OCI-LY3 (cell line): ENCODE data around the gene TUBG1.

Experiments used
- H2AFZ ChIP-seq: fragments of 200-600, 300-600 bp; shearing (Covaris generic); 2 replicates; pipeline ENCODE4 v1.6.0; 2014; ENCODE audit warnings: antibody characterized with exemption, low read depth, low read length
- H3K27ac ChIP-seq: fragments of 200-600, 300-600 bp; sonication (generic); 2 replicates; pipeline ENCODE4 v1.5.1; 2014; ENCODE audit warnings: mild to moderate bottlenecking, low read length, moderate library complexity, mixed read lengths
- H3K27me3 ChIP-seq: fragments of 200-600, 300-600 bp; sonication (generic); 2 replicates; pipeline ENCODE4 v1.6.1; 2014; ENCODE audit warnings: low read depth, low read length, mixed read lengths
- H3K36me3 ChIP-seq: fragments of 200-600, 300-600 bp; sonication (generic); replicated peaks from 2 replicates; pipeline ENCODE3; 2014; ENCODE audit warnings: low read depth, low read length, mixed read lengths
- H3K4me1 ChIP-seq: fragments of 300-600, 200-600 bp; sonication (generic); 2 replicates; pipeline ENCODE4 v1.6.1; 2014; ENCODE audit warnings: low read length, mixed read lengths
- H3K4me2 ChIP-seq: fragments of 200-600, 300-600 bp; sonication (generic); 2 replicates; pipeline ENCODE4 v1.6.1; 2014; ENCODE audit warnings: low read length, mixed read lengths
- H3K4me3 ChIP-seq: fragments of 300-600, 200-600 bp; sonication (generic); 2 replicates; pipeline ENCODE4 v1.5.1; 2014; ENCODE audit warnings: antibody characterized with exemption, mild to moderate bottlenecking, low read length, moderate library complexity
- H3K79me2 ChIP-seq: fragments of 300-600, 200-600 bp; shearing (Covaris generic); 2 replicates; pipeline ENCODE4 v1.6.1; 2014; ENCODE audit warnings: mild to moderate bottlenecking, low read length, mixed read lengths
- H3K9ac ChIP-seq: fragments of 300-600, 200-600 bp; shearing (Covaris generic); 2 replicates; pipeline ENCODE4 v1.6.0; 2014; ENCODE audit warnings: mild to moderate bottlenecking, low read length, moderate library complexity
- H3K9me3 ChIP-seq: fragments of 200-600, 300-600 bp; shearing (Covaris generic); 2 replicates; pipeline ENCODE4 v1.6.1; 2014; ENCODE audit warnings: low read length, mixed read lengths; ENCODE audit not compliant: insufficient read depth
- H4K20me1 ChIP-seq: fragments of 200-600, 300-600 bp; sonication (generic); 2 replicates; pipeline ENCODE4 v1.6.1; 2016; ENCODE audit warnings: low read length, mixed read lengths; ENCODE audit not compliant: insufficient read depth
- EZH2phosphoT487 ChIP-seq: fragments of 200-600 bp; shearing (Covaris generic); IDR thresholded peaks from 2 replicates; pipeline ENCODE4 v1.6.1; 2018; ENCODE audit warnings: antibody characterized with exemption, mixed run types, low read depth
- TF ChIP-seq, protein P1 (sequence below): fragments of 200-600, 300-600 bp; sonication (generic); IDR thresholded peaks from 2 replicates; pipeline ENCODE4 v1.5.1; 2014; ENCODE audit warnings: antibody characterized with exemption, low read length, low read depth

Gene TUBG1

DNA sequence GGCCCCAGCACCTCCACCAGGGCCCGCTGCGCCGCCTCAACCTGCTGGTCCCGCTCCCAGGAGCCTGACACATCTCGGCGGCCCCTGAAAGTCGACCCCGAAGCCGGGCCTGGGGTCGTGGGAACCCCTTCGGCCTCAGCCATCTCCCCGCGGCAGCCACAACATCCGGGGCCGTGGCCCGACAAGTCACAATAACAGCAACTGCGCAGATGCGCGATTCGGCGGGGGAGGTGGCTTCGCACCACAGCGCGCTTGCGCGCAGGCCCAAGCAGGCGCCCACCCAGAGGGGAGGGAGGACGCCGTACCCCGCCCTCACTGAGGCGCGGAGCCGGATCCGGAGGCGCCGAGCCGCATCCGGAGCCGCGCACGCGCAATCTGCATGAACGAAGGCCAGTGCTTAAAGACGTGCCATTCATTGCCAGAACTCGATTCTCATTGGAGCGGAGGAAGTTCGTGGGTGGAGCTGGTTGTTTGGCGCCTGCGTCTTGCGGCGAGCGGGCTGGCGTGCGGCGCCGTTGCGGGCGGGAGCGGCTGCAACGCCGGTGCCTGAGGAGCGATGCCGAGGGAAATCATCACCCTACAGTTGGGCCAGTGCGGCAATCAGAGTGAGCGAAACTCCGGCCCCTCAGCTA, at the start of gene TUBG1, which contains the start of gene RETREG3:
TUBG1 (plus strand) TSS at position 502 of the 632 bp plus-strand sequence; CDS start at position 557, 55 bp downstream.
RETREG3 (minus strand) TSS at position 193 of the 632 bp plus-strand sequence; CDS start at position 143, 50 bp downstream.
- H4K20me1 ChIP-seq: peaks cover 12% of the 10 kb centered on the region; the same call in 1 of the 2 replicates
- H3K9me3 ChIP-seq: no peaks in the 10 kb centered on the region
- peaks cover 11% of the 10 kb centered on the region for H3K36me3 ChIP-seq
- H2AFZ ChIP-seq: peak within 1 kb of the TSS; percentile 5; the same call in 1 of the 2 replicates
- peak within 1 kb of the TSS; percentile 88 for H3K4me3 ChIP-seq
- H3K27ac ChIP-seq: peak within 1 kb of the TSS; percentile 55
- H3K9ac ChIP-seq: peak within 1 kb of the TSS; percentile 91
- H3K27me3 ChIP-seq: no peaks in the 10 kb centered on the region
- TF ChIP-seq, protein P1, sequence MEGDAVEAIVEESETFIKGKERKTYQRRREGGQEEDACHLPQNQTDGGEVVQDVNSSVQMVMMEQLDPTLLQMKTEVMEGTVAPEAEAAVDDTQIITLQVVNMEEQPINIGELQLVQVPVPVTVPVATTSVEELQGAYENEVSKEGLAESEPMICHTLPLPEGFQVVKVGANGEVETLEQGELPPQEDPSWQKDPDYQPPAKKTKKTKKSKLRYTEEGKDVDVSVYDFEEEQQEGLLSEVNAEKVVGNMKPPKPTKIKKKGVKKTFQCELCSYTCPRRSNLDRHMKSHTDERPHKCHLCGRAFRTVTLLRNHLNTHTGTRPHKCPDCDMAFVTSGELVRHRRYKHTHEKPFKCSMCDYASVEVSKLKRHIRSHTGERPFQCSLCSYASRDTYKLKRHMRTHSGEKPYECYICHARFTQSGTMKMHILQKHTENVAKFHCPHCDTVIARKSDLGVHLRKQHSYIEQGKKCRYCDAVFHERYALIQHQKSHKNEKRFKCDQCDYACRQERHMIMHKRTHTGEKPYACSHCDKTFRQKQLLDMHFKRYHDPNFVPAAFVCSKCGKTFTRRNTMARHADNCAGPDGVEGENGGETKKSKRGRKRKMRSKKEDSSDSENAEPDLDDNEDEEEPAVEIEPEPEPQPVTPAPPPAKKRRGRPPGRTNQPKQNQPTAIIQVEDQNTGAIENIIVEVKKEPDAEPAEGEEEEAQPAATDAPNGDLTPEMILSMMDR: 0 out of 2 replicates have a peak, but pooled peaks have one; percentile 12
- TF ChIP-seq EZH2phosphoT487: no peak
- peak within 1 kb of the TSS; percentile 97 for H3K4me2 ChIP-seq
- H3K79me2 ChIP-seq: peaks cover 55% of the 10 kb centered on the region
- H3K4me1 ChIP-seq: peaks cover 11% of the 10 kb centered on the region

DNA sequence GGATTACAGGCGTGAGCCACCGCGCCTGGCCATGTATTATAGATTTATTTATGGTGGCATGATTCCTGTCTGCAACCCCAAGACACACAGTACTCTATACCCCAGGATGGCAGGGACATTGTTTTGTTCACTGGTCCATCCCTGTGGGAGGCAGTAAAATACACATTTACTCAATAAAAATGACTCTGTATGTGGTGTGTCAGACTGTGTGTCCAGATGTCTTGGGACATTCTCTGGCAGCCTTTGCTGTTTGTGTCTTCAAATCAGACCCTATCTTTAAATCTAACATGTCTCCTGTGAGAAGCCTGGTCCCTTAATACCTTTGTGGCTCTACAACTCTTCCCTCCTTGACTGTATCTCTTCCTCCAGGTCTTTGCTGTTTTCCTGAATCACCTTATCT, 49.2 kb upstream of the TUBG1 start:
- no peak overlapping the region for H3K4me2 ChIP-seq
- H3K4me3 ChIP-seq: no peak overlapping the region
- H3K36me3 ChIP-seq: peaks cover 11% of the 10 kb centered on the region
- TF ChIP-seq, protein P1: no peak
- no peak for TF ChIP-seq EZH2phosphoT487
- peaks cover 29% of the 10 kb centered on the region for H3K79me2 ChIP-seq
- no peaks in the 10 kb centered on the region for H4K20me1 ChIP-seq
- peaks cover 20% of the 10 kb centered on the region for H3K4me1 ChIP-seq
- H2AFZ ChIP-seq: no peak overlapping the region
- H3K27ac ChIP-seq: no peak overlapping the region
- no peak overlapping the region for H3K9ac ChIP-seq
- no peaks in the 10 kb centered on the region for H3K27me3 ChIP-seq
- no peaks in the 10 kb centered on the region for H3K9me3 ChIP-seq

DNA sequence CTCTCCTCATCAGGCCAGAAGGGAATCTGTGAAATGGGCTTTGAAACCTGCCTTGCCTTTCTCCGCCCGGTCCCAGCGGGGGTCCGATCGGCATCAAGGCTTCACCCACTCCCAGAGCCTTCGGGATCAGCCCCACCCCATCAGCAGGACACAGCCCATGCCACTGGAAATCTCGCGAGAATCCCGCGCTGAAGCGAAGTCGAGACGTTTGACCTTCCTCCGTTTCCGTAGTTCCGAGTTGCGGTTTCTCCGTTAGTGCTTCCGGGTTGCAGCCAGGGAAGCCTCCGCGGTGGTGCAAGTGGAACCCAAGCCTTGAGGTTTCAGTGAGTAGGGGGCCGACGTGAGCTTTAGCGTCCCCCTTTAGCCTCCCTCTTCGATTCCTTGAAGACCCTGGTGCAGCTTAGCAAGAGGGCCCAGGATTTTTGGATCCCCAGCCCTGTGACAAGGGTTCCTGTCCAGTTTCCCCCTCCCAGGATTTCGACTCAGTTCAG, 47.5 kb upstream of the TUBG1 start, which contains the start of gene COASY:
COASY (plus strand) TSS at position 252 of the 491 bp plus-strand sequence. CDS start 475 bp downstream, outside the sequence.
- no peaks in the 10 kb centered on the region for H3K27me3 ChIP-seq
- peak within 1 kb of the TSS; percentile 97 for H3K4me2 ChIP-seq
- H3K4me1 ChIP-seq: peaks cover 22% of the 10 kb centered on the region
- H3K79me2 ChIP-seq: peaks cover 29% of the 10 kb centered on the region
- H3K9me3 ChIP-seq: no peaks in the 10 kb centered on the region
- no peaks in the 10 kb centered on the region for H4K20me1 ChIP-seq
- H3K36me3 ChIP-seq: peaks cover 17% of the 10 kb centered on the region
- H2AFZ ChIP-seq: peak within 1 kb of the TSS; percentile 97
- H3K9ac ChIP-seq: peak within 1 kb of the TSS; percentile 87
- peak within 1 kb of the TSS; percentile 85 for H3K4me3 ChIP-seq
- TF ChIP-seq EZH2phosphoT487: no peak
- TF ChIP-seq, protein P1: no peak
- H3K27ac ChIP-seq: peak within 1 kb of the TSS; percentile 52

DNA sequence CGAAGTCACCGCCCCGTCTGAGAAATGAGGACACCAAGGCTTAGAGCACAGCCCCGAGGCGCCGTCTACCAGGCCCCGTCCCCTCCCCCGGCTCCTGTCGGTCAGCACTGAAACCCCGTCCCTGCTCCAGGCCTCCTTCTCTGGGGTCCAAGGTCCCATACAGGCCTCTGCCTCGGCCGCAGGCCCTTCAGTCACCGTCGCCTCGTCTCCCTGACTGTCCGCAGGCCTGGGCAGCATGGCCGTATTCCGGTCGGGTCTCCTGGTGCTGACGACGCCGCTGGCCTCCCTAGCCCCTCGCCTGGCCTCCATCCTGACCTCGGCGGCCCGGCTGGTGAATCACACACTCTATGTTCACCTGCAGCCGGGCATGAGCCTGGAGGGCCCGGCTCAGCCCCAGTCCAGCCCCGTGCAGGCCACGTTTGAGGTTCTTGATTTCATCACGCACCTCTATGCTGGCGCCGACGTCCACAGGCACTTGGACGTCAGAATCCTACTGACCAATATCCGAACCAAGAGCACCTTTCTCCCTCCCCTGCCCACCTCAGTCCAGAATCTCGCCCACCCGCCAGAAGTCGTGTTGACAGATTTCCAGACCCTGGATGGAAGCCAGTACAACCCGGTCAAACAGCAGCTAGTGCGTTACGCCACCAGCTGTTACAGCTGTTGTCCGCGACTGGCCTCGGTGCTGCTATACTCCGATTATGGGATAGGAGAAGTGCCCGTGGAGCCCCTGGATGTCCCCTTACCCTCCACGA, 46.9 kb upstream of the TUBG1 start:
- Histone ChIP-seq H4K20me1 (no peaks in the 10 kb centered on the region), H3K36me3 (peaks cover 17% of the 10 kb centered on the region), H3K9ac (peak overlapping the region; percentile 87), H3K4me1 (peaks cover 22% of the 10 kb centered on the region), H3K4me2 (peak overlapping the region; percentile 97), H2AFZ (no peak overlapping the region), H3K4me3 (peak overlapping the region; percentile 85), H3K79me2 (peaks cover 35% of the 10 kb centered on the region), H3K27me3 (no peaks in the 10 kb centered on the region), H3K27ac (peak overlapping the region; percentile 52), H3K9me3 (no peaks in the 10 kb centered on the region)
- TF ChIP-seq EZH2phosphoT487: no peak
- TF ChIP-seq, protein P1: no peak
